Measurements from ENCODE around the gene TMEM14A.

Gene TMEM14A

DNA sequence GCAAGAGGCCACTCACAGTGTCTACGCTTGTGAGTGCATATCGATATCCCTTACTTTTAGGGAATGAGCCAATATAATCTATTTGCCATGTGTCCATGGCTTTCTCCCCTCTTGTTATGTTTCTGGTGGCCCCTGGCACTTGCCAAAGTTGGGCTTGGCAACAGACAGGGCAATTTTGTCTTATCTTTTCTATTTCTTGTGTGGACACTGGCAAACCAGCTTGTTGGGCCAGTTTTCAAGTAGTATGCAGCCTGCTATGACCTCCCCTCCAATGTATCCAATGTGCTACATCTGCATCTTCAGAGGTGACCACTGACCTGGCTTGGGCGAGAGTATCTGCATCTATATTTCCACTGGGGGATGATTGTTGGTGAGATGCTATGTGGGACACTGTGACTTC is 63.2 kb downstream of the TMEM14A start:
- no peaks in the 10 kb centered on the region for H3K27me3 ChIP-seq (ENCODE audit: control insufficient read depth, insufficient read depth, low read length)
- no peaks in the 10 kb centered on the region for H3K36me3 ChIP-seq (ENCODE audit: control insufficient read depth, insufficient read depth, low read length)
- H3K4me1 ChIP-seq (ENCODE audit: control insufficient read depth, insufficient read depth, low read length), result peaks cover 25% of the 10 kb centered on the region
- 0 out of 2 replicates have a peak, but pooled peaks cover 2% of the 10 kb centered on the region for H3K9me3 ChIP-seq (ENCODE audit: control insufficient read depth, insufficient read depth, low read depth, low read length)
- no peak overlapping the region for H3K27ac ChIP-seq (ENCODE audit: low read depth, low read length)
- H3K9ac ChIP-seq (ENCODE audit: low read length), result no peak overlapping the region
- H3K4me3 ChIP-seq (ENCODE audit: low read depth, low read length), result no peak overlapping the region

DNA sequence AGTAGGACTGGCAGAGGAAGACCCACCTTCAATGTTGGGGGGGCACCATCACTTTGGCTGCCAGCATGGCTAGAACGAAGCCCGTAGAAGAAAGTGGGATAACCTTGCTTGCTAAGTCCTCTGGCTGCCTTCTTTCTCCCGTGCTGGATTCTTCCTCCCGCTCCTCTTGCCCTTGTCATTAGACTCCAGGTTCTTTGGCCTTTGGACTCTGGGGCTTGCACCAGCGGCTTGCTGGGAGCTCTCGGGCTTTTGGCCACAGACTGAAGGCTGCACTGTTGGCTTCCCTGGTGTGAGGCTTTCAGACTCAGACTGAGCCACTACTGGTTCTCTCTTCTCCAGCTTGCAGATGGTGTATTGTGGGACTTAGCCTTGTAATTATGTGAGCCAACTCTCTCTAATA is 64.2 kb downstream of the TMEM14A start:
- Histone ChIP-seq H3K9me3 (ENCODE audit: control insufficient read depth, insufficient read depth, low read depth, low read length) (peaks cover 7% of the 10 kb centered on the region), H3K27ac (ENCODE audit: low read depth, low read length) (no peak overlapping the region), H3K36me3 (ENCODE audit: control insufficient read depth, insufficient read depth, low read length) (no peaks in the 10 kb centered on the region), H3K4me1 (ENCODE audit: control insufficient read depth, insufficient read depth, low read length) (peaks cover 25% of the 10 kb centered on the region), H3K4me3 (ENCODE audit: low read depth, low read length) (no peak overlapping the region), H3K9ac (ENCODE audit: low read length) (no peak overlapping the region), H3K27me3 (ENCODE audit: control insufficient read depth, insufficient read depth, low read length) (no peaks in the 10 kb centered on the region)

DNA sequence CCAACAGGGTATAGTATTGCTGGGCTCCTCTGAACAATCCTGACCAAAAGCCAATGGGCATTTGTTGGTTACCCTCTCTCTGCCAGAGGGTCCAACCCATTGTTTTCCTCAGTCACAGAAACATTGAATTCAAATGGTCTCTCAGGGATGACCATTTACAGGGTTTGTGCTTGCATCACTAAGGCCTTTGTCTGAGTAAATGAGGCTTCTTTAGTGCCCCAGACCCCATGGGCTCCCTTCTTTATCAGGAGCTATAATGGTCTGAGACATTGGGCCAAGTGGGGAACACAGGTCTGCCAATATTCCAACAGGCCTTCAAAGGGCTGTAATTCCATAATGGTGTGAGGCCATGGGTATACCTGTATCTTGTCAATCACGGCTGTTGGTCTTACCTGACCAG is 65.2 kb downstream of the TMEM14A start:
- H3K27ac ChIP-seq (ENCODE audit: low read depth, low read length), result no peak overlapping the region
- H3K27me3 ChIP-seq (ENCODE audit: control insufficient read depth, insufficient read depth, low read length), result no peaks in the 10 kb centered on the region
- H3K36me3 ChIP-seq (ENCODE audit: control insufficient read depth, insufficient read depth, low read length), result no peaks in the 10 kb centered on the region
- no peak overlapping the region for H3K9ac ChIP-seq (ENCODE audit: low read length)
- H3K4me3 ChIP-seq (ENCODE audit: low read depth, low read length), result no peak overlapping the region
- H3K9me3 ChIP-seq (ENCODE audit: control insufficient read depth, insufficient read depth, low read depth, low read length), result peaks cover 9% of the 10 kb centered on the region
- H3K4me1 ChIP-seq (ENCODE audit: control insufficient read depth, insufficient read depth, low read length), result peaks cover 22% of the 10 kb centered on the region
